Measurements from ENCODE around the gene AGBL4.

DNA sequence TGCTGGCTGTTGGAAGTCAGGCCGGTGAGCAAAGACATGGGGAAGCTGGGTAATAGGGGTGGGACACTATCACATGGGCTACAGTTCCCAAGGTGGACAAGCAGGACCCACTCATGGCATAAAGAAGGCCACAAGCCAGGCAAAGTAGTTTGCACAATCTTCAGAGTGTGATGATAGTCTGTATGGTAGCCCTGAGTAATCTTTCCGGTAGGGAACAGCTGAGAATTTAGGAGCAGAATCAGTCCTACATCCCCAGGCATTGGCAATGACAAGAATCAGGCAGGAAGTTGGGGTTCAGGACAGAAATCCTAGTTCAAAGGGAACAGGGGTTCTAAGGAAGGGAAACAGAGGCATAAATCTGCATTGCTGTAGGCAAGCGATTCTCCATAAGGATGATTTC lies 1527.8 kb downstream of the AGBL4 start:
- TF ChIP-seq, protein P1, sequence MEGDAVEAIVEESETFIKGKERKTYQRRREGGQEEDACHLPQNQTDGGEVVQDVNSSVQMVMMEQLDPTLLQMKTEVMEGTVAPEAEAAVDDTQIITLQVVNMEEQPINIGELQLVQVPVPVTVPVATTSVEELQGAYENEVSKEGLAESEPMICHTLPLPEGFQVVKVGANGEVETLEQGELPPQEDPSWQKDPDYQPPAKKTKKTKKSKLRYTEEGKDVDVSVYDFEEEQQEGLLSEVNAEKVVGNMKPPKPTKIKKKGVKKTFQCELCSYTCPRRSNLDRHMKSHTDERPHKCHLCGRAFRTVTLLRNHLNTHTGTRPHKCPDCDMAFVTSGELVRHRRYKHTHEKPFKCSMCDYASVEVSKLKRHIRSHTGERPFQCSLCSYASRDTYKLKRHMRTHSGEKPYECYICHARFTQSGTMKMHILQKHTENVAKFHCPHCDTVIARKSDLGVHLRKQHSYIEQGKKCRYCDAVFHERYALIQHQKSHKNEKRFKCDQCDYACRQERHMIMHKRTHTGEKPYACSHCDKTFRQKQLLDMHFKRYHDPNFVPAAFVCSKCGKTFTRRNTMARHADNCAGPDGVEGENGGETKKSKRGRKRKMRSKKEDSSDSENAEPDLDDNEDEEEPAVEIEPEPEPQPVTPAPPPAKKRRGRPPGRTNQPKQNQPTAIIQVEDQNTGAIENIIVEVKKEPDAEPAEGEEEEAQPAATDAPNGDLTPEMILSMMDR (IDR thresholded peaks at IDR 0.05): no peak
- TF ChIP-seq EP300 (IDR thresholded peaks at IDR 0.05): no peak
- TF ChIP-seq POLR2AphosphoS5 (IDR thresholded peaks at IDR 0.05): no peak
